GM19468 (cell line): ENCODE measurements around the gene AKAP11.

ENCODE experiments used
- ATAC-seq: cut with Tn5 transposase; IDR thresholded peaks from one replicate; pipeline ENCODE4 v1.9.1; 2021; ENCODE audit warnings: mild to moderate bottlenecking, moderate library complexity, moderate number of reproducible peaks; ENCODE audit not compliant: unreplicated experiment; ENCODE audit errors: extremely low read depth

Gene AKAP11

GRCh38 chr13:42331009-42331408, 59.1 kb downstream of the AKAP11 start:
- ATAC-seq: no peak

DNA sequence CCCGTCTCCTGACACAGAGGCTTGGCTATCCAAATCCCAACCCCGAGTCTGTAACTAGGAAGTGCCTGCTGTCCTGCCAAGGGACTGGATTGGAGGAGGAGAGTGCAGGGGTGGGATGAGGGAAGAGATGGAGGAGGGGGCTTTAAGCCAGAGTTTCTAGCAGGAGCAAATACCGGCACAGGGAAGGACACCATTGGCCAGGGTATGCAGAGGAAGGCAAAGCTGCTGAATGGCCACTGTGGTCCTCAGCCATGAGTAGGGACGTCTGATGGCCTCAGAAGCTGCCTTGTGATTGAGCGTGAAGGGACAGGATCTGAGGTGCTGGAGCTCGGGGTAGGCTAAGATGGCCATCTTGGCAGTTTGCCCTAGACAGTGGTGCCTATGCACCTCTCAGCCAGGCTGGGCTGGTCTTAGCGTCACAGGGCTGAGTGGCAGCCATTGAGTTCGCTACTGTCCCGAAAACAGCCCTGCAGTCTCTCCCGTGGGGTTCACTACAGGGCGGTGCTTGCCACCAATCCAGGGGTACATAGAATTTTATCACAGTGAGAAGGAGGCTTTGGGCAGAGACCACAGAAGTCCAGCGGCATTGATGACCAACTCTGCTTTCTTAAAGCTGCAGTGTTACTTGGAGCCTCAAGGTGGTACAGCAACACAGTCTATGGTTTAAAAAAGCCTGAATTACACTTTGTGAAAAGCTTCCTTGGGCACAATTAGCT, 61.8 kb downstream of the AKAP11 start:
- ATAC-seq: no peak

DNA sequence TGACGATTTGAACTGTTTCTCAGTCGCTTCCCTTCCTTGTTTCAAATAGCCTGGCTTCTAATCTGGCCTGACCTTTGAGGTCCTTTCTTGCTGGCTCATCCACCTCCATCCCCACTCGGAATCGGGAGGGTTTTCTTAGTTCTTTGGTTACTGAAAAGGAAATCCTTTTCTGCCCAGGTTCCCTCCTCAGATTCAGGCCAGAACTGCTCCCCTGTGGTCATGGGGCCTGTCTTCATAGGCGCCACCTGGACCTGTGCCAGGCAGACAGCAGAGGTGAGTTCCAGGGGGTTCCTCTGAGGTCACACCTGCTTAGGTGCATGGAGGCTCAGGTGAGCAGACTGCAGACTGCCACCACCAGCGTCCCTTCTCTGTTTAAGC, 62.4 kb downstream of the AKAP11 start:
- ATAC-seq: no peak

DNA sequence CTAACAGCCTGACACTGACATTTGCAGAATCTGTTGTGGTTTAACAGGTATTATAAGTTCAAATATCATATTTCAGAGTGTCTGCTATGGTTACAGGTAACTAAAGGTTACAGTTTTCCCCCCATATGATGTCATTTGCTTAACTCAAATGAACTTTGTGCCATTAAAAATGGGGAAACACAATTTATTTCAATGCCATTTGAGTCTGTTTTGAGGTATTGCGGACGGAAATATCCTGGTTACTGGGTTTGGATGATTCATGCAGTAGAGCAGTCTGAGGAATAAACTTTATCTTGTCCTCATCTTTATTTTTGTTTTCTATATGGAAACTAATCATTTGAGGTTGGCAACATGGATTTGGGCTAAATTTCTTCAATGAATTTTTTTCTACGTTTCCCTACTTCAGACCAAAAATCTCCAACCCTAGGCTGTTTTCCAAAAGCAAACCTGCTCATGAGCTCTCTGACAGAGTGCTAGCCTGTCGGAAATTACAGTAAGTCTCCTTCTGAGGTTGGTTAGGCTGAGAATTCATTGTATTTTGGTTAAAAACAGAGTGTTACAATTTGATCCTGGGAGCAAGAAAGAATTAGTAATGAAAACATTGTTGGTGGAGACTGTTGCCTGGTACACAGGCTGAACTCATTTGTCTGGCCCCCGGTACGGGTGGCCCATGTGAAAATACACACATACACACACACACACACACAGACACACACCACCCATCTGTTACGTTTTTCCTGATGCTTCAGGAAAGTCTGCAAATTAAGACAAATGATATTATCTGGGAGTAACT, 66.1 kb downstream of the AKAP11 start:
- ATAC-seq: no peak

- ATAC-seq: no peak
These were observed 73.4 kb downstream of the AKAP11 start for GRCh38 chr13:42345367-42345766.

- ATAC-seq: no peak
These were observed 76.6 kb downstream of the AKAP11 start for GRCh38 chr13:42348576-42348975.

GRCh38 chr13:42350141-42350540, 78.2 kb downstream of the AKAP11 start:
- no peak for ATAC-seq

GRCh38 chr13:42354241-42355091, 82.5 kb downstream of the AKAP11 start:
- ATAC-seq: peak; percentile 65

GRCh38 chr13:42355092-42355485, 83.1 kb downstream of the AKAP11 start:
- no peak for ATAC-seq

GRCh38 chr13:42355491-42356183, 83.7 kb downstream of the AKAP11 start:
- ATAC-seq: no peak

GRCh38 chr13:42356184-42356575, 84.2 kb downstream of the AKAP11 start:
- ATAC-seq: no peak

DNA sequence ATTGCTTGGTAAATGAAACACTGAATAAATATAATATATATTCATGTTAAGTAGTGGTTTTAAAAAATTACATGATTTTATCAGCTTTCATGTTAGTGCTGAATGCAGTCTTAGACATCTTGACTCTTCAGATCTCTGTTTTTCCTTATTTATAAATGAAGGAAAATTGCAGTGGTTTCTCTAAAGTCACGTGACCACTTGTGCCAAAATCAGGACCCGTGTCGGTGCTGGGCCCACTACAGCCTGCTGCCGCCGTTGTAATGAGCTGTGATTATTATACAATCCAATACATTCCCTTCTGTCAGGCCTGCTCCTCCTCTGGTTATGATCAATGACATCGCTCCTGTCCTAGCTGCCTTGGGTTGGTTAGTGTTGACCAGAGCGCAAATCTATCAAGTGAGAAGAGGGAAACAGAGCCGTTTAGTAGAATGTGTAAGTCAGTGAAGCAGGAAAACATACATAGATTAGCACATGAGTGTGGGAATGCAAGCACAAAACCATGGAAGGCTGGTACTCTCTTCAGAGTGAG, 88.2 kb downstream of the AKAP11 start:
- no peak for ATAC-seq

DNA sequence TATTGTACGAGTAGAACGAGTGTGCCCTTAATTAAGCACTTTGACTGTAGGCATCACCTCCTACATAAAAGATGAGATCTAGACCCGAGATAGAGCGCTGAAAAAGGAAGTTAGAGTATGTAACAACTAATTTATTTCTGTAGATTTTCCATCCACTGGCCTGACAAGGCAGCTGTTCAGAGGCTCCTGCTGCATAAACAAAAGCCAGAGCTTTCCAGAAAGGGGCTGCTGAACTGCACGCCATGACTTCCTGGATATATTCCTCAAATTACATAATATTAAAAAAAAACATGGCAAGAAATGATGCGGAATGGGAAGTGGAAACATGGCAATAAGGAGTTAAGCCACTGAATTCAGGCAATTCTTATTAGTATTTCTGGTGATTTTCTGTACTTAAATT, 89.7 kb downstream of the AKAP11 start:
- ATAC-seq: no peak

DNA sequence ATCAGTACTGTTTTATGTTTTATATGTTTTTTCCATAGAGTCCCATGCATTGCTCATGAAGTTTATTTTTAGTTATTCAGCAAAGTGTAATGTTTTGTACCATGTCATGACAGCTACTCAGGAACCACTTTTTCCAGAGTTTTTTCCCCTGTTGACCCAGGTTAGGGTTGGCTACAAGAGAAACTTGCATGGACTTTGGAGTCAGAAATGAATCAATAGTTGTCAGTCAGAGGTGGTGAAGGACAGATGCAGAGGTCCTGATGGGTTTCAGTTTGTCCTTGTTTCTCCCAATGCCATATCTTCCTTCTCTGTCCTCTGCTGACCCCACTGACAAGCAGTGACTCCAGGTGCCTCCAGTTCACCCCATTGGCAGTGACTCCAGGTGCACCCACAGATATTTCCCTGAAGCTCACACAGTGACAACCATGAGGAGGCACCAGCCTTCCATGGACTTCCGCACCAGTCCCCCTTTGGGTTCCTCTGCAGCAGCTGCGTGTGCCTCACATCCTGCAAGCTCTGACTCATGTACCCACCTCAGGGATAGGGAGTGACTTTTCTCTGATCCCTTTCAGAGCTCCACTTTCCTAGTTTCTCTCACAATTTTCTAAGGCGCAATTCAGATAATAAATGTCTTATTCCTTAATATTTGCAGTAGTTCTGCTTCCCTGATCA, 92.1 kb downstream of the AKAP11 start:
- ATAC-seq: no peak

- ATAC-seq: no peak
These were observed 92.7 kb downstream of the AKAP11 start for GRCh38 chr13:42364613-42365000.

DNA sequence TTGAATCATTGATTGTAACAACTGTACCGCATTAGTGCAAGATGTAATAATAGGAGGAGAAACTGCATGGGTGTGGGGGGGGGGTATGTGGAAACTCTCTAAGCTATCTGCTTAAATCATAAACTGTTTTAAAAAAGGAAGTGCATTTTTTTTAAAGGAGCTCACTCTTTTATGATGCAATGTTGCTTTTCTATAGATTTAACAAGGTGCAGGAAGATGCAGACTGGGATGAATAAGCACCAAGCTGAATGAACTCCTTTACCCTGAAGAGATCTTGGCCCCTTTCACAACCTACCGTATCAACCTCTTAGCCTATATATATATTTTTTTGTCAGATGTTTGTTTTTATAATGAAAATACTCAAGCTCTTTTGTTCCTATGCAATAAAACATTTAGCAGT, 95.9 kb downstream of the AKAP11 start:
- no peak for ATAC-seq

DNA sequence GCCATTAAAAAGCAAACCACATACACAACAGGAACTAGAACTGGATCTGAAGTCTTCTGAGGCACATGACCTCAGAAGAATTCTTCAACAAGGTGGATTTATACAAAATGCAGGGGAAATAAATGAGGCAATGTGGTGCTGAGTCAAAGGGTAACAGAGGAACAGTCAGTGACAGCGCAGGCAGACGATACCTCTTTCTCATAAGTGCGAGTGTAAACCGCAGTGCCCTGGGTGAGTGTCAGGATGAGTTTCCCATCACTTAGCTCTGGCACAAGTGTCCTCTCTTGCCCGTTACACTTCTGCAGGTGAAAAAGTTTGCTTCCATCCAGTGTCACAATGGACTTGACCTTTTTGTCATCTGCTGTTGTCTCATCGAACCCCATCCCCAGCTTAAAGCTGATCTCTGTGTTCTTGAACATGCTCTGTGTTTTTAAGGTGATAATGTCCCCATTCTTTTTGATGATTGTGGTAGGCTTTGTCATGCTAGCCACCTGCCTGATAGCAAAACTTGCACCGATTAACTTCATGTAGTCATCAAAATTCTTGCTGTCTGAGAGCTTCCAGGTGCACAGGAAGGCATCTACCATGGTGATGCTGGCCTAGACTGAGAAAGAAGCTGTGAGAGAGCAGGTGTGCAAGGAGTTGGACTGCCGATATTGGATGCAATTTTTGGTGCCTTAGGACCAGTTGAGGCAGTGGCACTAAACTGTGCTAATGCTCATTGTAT, 97.3 kb downstream of the AKAP11 start:
- no peak for ATAC-seq

GRCh38 chr13:42370229-42370628, 98.3 kb downstream of the AKAP11 start:
- ATAC-seq: no peak
